Psoas muscle (tissue), 8 donors: ENCODE results near the gene RAD21L1. TPM values are rescaled to one million over a fixed set of nuclear protein-coding genes. Genes with fewer than 3 reads are reported as not detected.

ENCODE experiments used
- ATAC-seq, 4 donors: fragments of 200-7000 bp; cut with Tn5 transposase; one replicate each; pipeline ENCODE4 v1.9.1; 2020; ENCODE audit warnings: moderate library complexity in 3 of 4, mild to moderate bottlenecking in 2 of 4
- DNase-seq, 2 donors: peaks; one replicate each; pipeline ENCODE4 v3.0.0-alpha.2; 2020
- H3K27ac ChIP-seq: fragments of 200-600 bp; one replicate; pipeline ENCODE4 v1.8.0; 2022
- H3K27me3 ChIP-seq, 3 donors: fragments of 200-600 bp in 1 of 3; one replicate each; pipeline versions ENCODE4 v1.6.1 to v1.8.0; 2013 to 2022; ENCODE audit warnings: low read length in 2 of 3, mild to moderate bottlenecking in 2 of 3, moderate library complexity in 1 of 3; ENCODE audit not compliant: insufficient read depth in 3 of 3
- H3K36me3 ChIP-seq, 2 donors: fragments of 200-600 bp in 1 of 2; one replicate each; pipeline versions ENCODE4 v1.6.1 to v1.8.0; 2013 to 2022; ENCODE audit warnings: low read depth in 1 of 2, mild to moderate bottlenecking in 1 of 2, moderate library complexity in 1 of 2; ENCODE audit not compliant: insufficient read depth in 1 of 2
- H3K4me1 ChIP-seq: fragments of 200-600 bp; one replicate; pipeline ENCODE4 v1.8.0; 2022
- H3K4me3 ChIP-seq: fragments of 200-600 bp; one replicate; pipeline ENCODE4 v1.8.0; 2022; ENCODE audit warnings: mild to moderate bottlenecking
- H3K9me3 ChIP-seq: fragments of 200-600 bp; one replicate; pipeline ENCODE4 v1.8.0; 2022
- WGBS, 3 donors: extraction: QIAGEN DNeasy Blood & Tissue Kit; methylation state at CpG; one replicate each; pipeline versions ENCODE4 v1.1.6 to v1.1.7; 2013; 5-methylcytosine and 5-hydroxymethylcytosine counted together
- intact Hi-C, 2 donors: fragments of 100-400 bp; cut with DNase I; formaldehyde crosslinking; loops; one replicate each; pipeline versions ENCODE4 v1.11.0 to v1.14.2; 2022
- polyA plus RNA-seq, 3 donors: library from polyadenylated mRNA; stranded (reverse); fragments of 200-250 nt; gene quantifications; one replicate each; pipeline ENCODE4 v1.2.3, GENCODE V29; 2013
- total RNA-seq, 4 donors: library from RNA; stranded (reverse); fragmentation: NEBNext Ultra II Directional in 2 of 4; extraction: Animal tissue kit (Norgen Biotek cat#: 25700) in 2 of 4; gene quantifications; one replicate each; pipeline versions ENCODE4 v1.2.1 to v1.2.4, GENCODE V29; 2021 to 2023
- TF ChIP-seq, protein P1 (sequence below): fragments of 200-600 bp; IDR thresholded peaks from one replicate; pipeline ENCODE4 v1.8.0; 2022; ENCODE audit warnings: antibody characterized with exemption
- donor health status: healthy with polysubstance abuse.
- donor health status: DM: no; HTN: no; CAD: no; lungs with moderate emphysema.
- donor health status: Bipolar disorder and iron deficiency.
- donor health status: healthy.
- donor health status: DM: yes; HTN: yes; CAD: no.
- donor health status: DM: no; HTN: no; CAD: no.
- donor health status: DM: no; HTN: no; CAD: no.
- donor health status: DM: yes; HTN: yes; CAD: no.

The RAD21L1 gene
- total and polyA plus RNA-seq, 7 donors, result not detected

DNA sequence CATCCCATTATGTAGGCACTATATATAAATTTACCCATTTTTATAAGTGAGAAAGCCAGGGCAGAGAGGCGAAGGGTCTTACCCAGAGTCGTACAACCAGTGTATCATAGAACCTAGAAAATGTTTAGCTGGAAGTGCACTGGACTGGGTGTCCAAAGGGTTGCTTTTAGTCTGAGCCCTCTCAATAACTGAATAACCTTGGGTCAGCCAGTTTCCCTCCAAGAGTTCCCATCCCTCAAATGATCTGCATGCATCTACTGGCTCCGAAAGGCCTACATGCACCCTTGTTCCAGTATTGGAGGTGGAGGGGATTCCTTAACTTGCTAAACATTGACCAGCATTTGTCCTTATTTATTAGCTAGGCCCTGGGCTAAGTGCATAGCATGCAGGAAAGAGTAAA, 44.0 kb downstream of the RAD21L1 start:
- intact Hi-C loops, result no loop called here
- Histone ChIP-seq H3K27ac (no peak overlapping the region), H3K9me3 (no peaks in the 10 kb centered on the region), H3K27me3 (no peaks in the 10 kb centered on the region), H3K4me3 (no peak overlapping the region), H3K4me1 (peaks cover 4% of the 10 kb centered on the region), H3K36me3 (no peaks in the 10 kb centered on the region)
- TF ChIP-seq, protein P1, sequence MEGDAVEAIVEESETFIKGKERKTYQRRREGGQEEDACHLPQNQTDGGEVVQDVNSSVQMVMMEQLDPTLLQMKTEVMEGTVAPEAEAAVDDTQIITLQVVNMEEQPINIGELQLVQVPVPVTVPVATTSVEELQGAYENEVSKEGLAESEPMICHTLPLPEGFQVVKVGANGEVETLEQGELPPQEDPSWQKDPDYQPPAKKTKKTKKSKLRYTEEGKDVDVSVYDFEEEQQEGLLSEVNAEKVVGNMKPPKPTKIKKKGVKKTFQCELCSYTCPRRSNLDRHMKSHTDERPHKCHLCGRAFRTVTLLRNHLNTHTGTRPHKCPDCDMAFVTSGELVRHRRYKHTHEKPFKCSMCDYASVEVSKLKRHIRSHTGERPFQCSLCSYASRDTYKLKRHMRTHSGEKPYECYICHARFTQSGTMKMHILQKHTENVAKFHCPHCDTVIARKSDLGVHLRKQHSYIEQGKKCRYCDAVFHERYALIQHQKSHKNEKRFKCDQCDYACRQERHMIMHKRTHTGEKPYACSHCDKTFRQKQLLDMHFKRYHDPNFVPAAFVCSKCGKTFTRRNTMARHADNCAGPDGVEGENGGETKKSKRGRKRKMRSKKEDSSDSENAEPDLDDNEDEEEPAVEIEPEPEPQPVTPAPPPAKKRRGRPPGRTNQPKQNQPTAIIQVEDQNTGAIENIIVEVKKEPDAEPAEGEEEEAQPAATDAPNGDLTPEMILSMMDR, result no peak
- WGBS, 3 donors, result 95 to 96% (median 96%) methylated on average over 3 of the region's 3 CpGs
- ATAC-seq, result no peak
- no peak for DNase-seq

DNA sequence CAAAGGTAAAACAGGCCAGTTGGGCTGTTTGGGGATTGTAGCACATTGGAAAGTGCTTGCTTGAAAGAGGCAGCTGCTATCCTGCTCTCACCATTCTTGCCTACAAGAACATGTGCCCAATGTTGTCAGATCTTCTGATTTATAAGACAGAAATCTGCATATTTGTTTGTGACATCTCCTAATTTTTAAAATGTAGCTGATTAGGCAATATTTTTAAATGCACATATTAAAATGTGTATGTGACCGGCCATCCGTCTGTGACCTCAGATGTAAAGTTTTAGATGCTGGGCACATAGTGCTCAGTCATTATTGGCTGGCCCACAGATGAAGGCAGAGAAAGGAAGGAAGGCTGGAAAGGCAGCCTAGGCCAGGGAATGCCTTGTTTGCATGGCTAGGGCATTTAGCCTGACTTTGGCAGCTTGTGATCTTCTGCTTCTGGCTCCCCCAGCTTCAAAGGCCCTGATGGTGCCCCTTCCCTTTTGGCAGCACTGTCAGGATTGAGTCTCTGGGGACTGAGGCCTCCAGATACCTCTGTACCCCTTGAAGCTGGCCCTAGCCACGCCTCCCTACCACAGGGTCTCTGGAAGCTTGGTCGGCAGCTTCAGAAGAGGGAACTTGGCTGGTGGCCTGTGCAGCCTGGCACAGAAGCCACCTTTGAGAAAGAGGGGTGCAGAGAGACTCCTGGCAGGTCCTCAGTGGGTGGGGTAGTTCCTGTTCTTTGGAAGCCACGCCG, 46.7 kb downstream of the RAD21L1 start:
- no peak overlapping the region for H3K4me3 ChIP-seq
- TF ChIP-seq, protein P1, result no peak
- no peak for ATAC-seq

DNA sequence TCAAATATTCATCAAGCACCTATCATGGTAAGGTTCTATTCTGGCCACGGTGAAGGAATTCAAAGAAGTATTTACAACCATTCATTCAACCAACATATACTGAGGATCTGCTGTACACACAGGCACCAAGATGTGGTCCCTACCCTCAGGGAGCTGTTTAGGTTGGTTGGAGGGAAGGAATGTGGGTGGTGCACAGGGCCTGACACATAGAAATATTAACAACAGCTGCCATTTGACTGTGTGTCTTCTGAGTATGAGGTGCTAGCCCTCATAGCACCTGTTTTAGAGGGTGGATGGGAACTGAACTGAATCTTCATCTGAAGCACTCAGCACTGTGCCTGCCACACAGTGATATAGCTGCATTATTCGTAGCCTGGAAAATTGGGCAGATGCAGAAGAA, 47.5 kb downstream of the RAD21L1 start:
- whole genome bisulfite sequencing, 3 donors, result 81 to 87% (median 82%) methylated on average over 2 of the region's 2 CpGs
- Histone ChIP-seq H3K27ac (no peak overlapping the region), H3K36me3 (no peaks in the 10 kb centered on the region), H3K9me3 (no peaks in the 10 kb centered on the region), H3K4me1 (no peaks in the 10 kb centered on the region), H3K27me3 (no peaks in the 10 kb centered on the region), H3K4me3 (no peak overlapping the region)
- intact Hi-C loops, result no loop called here
- TF ChIP-seq, protein P1, result no peak
- ATAC-seq, result no peak
- no peak for DNase-seq

More for the DNA sequence above, 46.7 kb downstream of the RAD21L1 start:
- no peak for DNase-seq
- WGBS, 3 donors, result 64 to 70% (median 64%) methylated on average over 6 of the region's 6 CpGs
- Histone ChIP-seq H3K9me3 (no peaks in the 10 kb centered on the region), H3K4me1 (no peaks in the 10 kb centered on the region), H3K27ac (no peak overlapping the region), H3K36me3 (no peaks in the 10 kb centered on the region), H3K27me3 (no peaks in the 10 kb centered on the region)
- intact Hi-C loops, result no loop called here

- TF ChIP-seq, protein P1, result no peak
- Histone ChIP-seq H3K4me1 (no peaks in the 10 kb centered on the region), H3K9me3 (no peaks in the 10 kb centered on the region), H3K27ac (no peak overlapping the region), H3K27me3 (no peaks in the 10 kb centered on the region), H3K36me3 (no peaks in the 10 kb centered on the region), H3K4me3 (no peak overlapping the region)
- no peak for DNase-seq
- whole genome bisulfite sequencing, 3 donors, result 71 to 78% (median 74%) methylated on average over 14 of the region's 14 CpGs
- intact Hi-C loops, result no loop called here
- no peak for ATAC-seq
Observed at GRCh38 chr20:1274485-1275311, 48.9 kb downstream of the RAD21L1 start.
